Measurements from ENCODE around the gene LRRC32.

Gene LRRC32

GRCh38 chr11:76670485-76671236 is at the start of gene LRRC32:
Gene LRRC32 (minus strand): TSS chr11:76670747. CDS start chr11:76665954, 4,793 bp downstream.
- no peak for DNase-seq (ENCODE audit: low read depth)

- no peak for DNase-seq (ENCODE audit: low read depth)
Observed at GRCh38 chr11:76719686-76720085, 49.1 kb upstream of the LRRC32 start.

GRCh38 chr11:76719281-76719680 is 48.7 kb upstream of the LRRC32 start:
- DNase-seq (ENCODE audit: low read depth): no peak

- no peak for DNase-seq (ENCODE audit: low read depth)
Observed at GRCh38 chr11:76717816-76718215, 47.3 kb upstream of the LRRC32 start.

GRCh38 chr11:76717369-76717768 is 46.8 kb upstream of the LRRC32 start:
- DNase-seq (ENCODE audit: low read depth): no peak

- DNase-seq (ENCODE audit: low read depth): no peak
Observed at GRCh38 chr11:76716268-76716667, 45.7 kb upstream of the LRRC32 start.

GRCh38 chr11:76714493-76714892 is 43.9 kb upstream of the LRRC32 start:
- DNase-seq (ENCODE audit: low read depth): no peak

GRCh38 chr11:76713499-76713898 is 43.0 kb upstream of the LRRC32 start:
- DNase-seq (ENCODE audit: low read depth): no peak

GRCh38 chr11:76712125-76712524 is 41.6 kb upstream of the LRRC32 start:
- DNase-seq (ENCODE audit: low read depth): no peak

- DNase-seq (ENCODE audit: low read depth): no peak
Observed at GRCh38 chr11:76709756-76710155, 39.2 kb upstream of the LRRC32 start.

GRCh38 chr11:76708972-76709660 is 38.6 kb upstream of the LRRC32 start:
- DNase-seq (ENCODE audit: low read depth): no peak

- no peak for DNase-seq (ENCODE audit: low read depth)
Observed at GRCh38 chr11:76707293-76707825, 36.8 kb upstream of the LRRC32 start.

- DNase-seq (ENCODE audit: low read depth): no peak
Observed at GRCh38 chr11:76706667-76707066, 36.1 kb upstream of the LRRC32 start.

GRCh38 chr11:76705826-76706225 is 35.3 kb upstream of the LRRC32 start:
- no peak for DNase-seq (ENCODE audit: low read depth)

- no peak for DNase-seq (ENCODE audit: low read depth)
Observed at GRCh38 chr11:76704171-76704948, 33.8 kb upstream of the LRRC32 start.

GRCh38 chr11:76703707-76704106 is 33.2 kb upstream of the LRRC32 start:
- no peak for DNase-seq (ENCODE audit: low read depth)

- DNase-seq (ENCODE audit: low read depth): no peak
Observed at GRCh38 chr11:76702336-76703128, 32.0 kb upstream of the LRRC32 start.

- DNase-seq (ENCODE audit: low read depth): peak; percentile 29
Observed at GRCh38 chr11:76701294-76702040, 30.9 kb upstream of the LRRC32 start.

GRCh38 chr11:76700177-76701100 is 29.9 kb upstream of the LRRC32 start:
- peak; percentile 87 for DNase-seq (ENCODE audit: low read depth)
